OCI-LY3 (cell line): ENCODE measurements around the gene TBKBP1.

ENCODE experiments used
- EZH2phosphoT487 ChIP-seq: fragments of 200-600 bp; shearing (Covaris generic); IDR thresholded peaks from 2 replicates; pipeline ENCODE4 v1.6.1; 2018; ENCODE audit warnings: antibody characterized with exemption, mixed run types, low read depth
- TF ChIP-seq, protein P1 (sequence below): fragments of 200-600, 300-600 bp; sonication (generic); IDR thresholded peaks from 2 replicates; pipeline ENCODE4 v1.5.1; 2014; ENCODE audit warnings: antibody characterized with exemption, low read length, low read depth

DNA sequence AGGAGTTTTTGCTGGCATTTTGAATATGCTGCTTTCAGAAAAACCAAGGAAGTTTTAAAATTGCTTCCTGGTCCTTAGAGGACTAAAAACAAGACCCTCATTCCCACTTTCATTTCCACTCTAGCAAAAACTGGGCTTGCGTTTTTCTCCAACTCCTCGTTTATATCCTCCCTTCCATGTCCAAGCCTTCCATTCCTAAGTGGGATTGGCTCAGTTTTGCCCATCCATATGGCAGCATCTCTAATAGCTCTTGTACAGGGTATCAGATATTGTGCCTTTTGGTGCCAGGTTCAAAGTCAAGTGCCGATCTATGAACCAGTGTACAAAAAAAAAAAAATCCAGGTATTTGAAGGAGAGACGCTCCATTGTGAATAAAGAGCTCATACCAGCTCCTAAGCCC lies 9.9 kb upstream of the TBKBP1 start:
- TF ChIP-seq, protein P1, sequence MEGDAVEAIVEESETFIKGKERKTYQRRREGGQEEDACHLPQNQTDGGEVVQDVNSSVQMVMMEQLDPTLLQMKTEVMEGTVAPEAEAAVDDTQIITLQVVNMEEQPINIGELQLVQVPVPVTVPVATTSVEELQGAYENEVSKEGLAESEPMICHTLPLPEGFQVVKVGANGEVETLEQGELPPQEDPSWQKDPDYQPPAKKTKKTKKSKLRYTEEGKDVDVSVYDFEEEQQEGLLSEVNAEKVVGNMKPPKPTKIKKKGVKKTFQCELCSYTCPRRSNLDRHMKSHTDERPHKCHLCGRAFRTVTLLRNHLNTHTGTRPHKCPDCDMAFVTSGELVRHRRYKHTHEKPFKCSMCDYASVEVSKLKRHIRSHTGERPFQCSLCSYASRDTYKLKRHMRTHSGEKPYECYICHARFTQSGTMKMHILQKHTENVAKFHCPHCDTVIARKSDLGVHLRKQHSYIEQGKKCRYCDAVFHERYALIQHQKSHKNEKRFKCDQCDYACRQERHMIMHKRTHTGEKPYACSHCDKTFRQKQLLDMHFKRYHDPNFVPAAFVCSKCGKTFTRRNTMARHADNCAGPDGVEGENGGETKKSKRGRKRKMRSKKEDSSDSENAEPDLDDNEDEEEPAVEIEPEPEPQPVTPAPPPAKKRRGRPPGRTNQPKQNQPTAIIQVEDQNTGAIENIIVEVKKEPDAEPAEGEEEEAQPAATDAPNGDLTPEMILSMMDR, result no peak
- TF ChIP-seq EZH2phosphoT487, result no peak
